ENCODE data around the gene ATP9B.

DNA sequence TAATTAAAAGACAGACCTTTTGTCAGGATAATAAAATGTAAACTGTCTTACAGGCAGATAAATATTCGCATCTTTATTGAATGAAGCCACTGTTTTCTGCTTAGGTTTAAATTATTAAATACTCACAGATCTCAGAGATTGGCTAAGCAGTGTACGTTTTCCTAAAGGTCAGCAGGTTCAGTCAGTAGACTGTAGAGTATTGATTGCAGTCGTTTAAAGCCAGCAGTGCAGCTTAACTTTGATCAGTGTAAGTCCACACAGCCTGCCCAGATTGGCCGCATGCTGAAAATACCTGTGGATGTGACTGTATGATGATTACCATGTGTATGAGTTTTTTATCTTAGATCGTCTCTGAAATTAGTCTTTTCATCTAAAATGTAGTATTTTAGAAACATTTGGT, 42.3 kb downstream of the ATP9B start:
- TF ChIP-seq CTCF (IDR thresholded peaks at IDR 0.05; ENCODE audit: low read length): no peak
- TF ChIP-seq EZH2 (optimal IDR thresholded peaks at IDR 0.05; ENCODE audit: low read depth, low read length): no peak
- no peak for TF ChIP-seq EZH2phosphoT487 (IDR thresholded peaks at IDR 0.05; ENCODE audit: low read length)

Data from MM.1S (cell line).